ENCODE results near the gene FXYD6. TPM values are rescaled to one million over a fixed set of nuclear protein-coding genes. Genes with fewer than 3 reads are reported as not detected.
A peak's percentile ranks its signal among the peaks of the same experiment; 100 is the strongest.

Gene FXYD6
- total RNA-seq, 1 donor from 2014 or later = 57.1 TPM

DNA sequence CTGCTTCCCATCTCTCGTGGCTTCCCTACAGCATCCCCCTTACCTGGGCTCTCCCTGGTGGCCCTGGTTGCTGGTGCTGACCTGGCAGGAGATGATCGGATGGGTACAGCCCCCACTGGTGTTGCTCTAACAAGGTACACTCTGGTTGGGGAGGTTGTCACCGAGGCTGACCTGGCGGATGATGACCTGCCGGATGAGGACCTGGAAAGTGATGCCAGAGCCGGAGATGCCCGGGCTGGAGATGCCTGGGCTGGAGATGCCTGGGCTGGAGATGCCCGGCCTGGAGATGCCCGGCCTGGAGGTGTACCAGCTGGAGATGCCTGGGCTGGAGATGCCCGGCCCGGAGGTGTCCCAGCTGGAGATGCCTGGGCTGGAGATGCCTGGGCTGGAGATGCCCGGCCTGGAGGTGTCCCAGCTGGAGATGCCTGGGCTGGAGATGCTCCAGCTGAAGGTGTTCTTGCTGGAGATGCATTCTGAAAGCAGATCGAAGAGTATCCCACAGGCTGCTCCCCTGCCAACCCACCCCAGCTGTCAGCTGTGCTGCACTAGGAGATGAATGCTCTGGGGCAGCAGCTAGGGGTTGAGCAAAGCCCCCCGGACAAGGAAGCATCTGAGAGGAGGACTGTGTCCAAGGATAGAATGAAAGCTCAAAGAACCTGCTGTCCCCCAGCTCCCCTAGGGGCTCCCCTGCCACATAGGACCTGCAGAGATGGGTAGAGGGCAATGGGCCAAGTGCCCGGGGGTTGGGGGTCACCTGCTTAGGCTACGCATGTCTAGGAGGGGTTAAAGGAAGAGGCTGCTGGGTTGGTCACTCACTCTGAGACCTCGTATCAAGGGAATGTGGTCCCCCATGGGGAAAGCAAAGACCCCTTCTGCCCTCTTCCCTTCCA lies 42.2 kb upstream of the FXYD6 start:
- DNase-seq = peak; percentile 4
- peaks cover 8% of the 10 kb centered on the region for H3K27me3 Mint-ChIP-seq (ENCODE audit: unreplicated experiment)
- peaks cover 16% of the 10 kb centered on the region for H3K4me1 Mint-ChIP-seq (ENCODE audit: low read depth, unreplicated experiment)
- TF ChIP-seq, protein P1, sequence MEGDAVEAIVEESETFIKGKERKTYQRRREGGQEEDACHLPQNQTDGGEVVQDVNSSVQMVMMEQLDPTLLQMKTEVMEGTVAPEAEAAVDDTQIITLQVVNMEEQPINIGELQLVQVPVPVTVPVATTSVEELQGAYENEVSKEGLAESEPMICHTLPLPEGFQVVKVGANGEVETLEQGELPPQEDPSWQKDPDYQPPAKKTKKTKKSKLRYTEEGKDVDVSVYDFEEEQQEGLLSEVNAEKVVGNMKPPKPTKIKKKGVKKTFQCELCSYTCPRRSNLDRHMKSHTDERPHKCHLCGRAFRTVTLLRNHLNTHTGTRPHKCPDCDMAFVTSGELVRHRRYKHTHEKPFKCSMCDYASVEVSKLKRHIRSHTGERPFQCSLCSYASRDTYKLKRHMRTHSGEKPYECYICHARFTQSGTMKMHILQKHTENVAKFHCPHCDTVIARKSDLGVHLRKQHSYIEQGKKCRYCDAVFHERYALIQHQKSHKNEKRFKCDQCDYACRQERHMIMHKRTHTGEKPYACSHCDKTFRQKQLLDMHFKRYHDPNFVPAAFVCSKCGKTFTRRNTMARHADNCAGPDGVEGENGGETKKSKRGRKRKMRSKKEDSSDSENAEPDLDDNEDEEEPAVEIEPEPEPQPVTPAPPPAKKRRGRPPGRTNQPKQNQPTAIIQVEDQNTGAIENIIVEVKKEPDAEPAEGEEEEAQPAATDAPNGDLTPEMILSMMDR (IDR thresholded peaks at IDR 0.05; ENCODE audit: partially characterized antibody, unreplicated experiment) = no peak
- no peaks in the 10 kb centered on the region for H3K9me3 Mint-ChIP-seq (ENCODE audit: unreplicated experiment)
- H3K27ac Mint-ChIP-seq (ENCODE audit: unreplicated experiment) = no peak overlapping the region
- no peaks in the 10 kb centered on the region for H3K36me3 Mint-ChIP-seq (ENCODE audit: unreplicated experiment)
- no peak overlapping the region for H3K4me3 Mint-ChIP-seq (ENCODE audit: unreplicated experiment)

DNA sequence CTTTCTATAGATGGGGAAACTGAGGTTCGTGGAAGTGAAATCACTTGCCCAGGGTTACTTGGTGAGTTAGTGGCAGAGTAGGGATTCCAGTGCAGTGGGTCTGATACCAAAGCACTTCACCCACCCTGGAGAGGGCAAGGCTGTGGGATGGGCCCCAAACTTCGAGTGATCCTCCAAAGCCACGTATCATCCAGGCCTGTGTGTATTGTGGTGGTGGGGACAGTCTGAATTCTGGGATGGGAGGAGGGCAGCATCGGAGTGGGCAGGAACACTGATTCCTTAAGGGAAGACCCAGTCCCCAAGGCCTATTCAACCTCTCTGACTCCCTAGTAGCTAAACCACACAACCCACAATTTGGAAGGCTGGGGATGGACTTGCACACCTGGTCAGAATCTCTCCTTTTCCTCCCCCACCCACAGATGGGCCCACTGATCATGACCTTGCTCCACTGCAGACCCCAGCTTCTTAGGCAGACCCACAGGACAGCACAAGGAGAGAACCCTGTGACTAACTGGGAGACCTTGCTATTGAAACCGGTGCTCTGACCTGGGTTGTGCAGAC lies 41.2 kb upstream of the FXYD6 start:
- no peak for DNase-seq
- peaks cover 16% of the 10 kb centered on the region for H3K4me1 Mint-ChIP-seq (ENCODE audit: low read depth, unreplicated experiment)
- no peak overlapping the region for H3K27ac Mint-ChIP-seq (ENCODE audit: unreplicated experiment)
- H3K9me3 Mint-ChIP-seq (ENCODE audit: unreplicated experiment) = no peaks in the 10 kb centered on the region
- H3K4me3 Mint-ChIP-seq (ENCODE audit: unreplicated experiment) = no peak overlapping the region
- H3K27me3 Mint-ChIP-seq (ENCODE audit: unreplicated experiment) = peaks cover 8% of the 10 kb centered on the region
- TF ChIP-seq, protein P1 (IDR thresholded peaks at IDR 0.05; ENCODE audit: partially characterized antibody, unreplicated experiment) = no peak
- no peaks in the 10 kb centered on the region for H3K36me3 Mint-ChIP-seq (ENCODE audit: unreplicated experiment)

DNA sequence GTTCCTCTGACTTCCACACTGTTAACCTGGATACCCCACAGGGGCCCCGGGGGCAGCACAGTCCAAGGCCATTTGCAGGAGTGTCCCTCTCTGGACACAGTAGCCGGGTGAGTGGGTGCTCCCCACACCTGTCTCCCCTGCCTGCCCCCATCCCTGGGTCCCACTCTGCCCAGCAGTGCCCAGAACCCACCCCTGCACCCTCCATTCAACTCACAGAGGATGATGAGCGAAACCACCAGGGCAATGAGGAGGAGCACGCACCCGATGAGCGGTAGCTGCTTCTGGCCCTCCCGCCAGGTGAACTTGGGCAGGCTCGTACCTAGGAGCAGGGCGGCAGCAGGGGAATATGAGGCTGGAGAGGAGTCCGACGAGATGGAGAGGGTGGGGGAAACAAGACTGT lies 40.5 kb upstream of the FXYD6 start:
- H3K27ac Mint-ChIP-seq (ENCODE audit: unreplicated experiment) = no peak overlapping the region
- H3K9me3 Mint-ChIP-seq (ENCODE audit: unreplicated experiment) = no peaks in the 10 kb centered on the region
- TF ChIP-seq, protein P1 (IDR thresholded peaks at IDR 0.05; ENCODE audit: partially characterized antibody, unreplicated experiment) = no peak
- no peak overlapping the region for H3K4me3 Mint-ChIP-seq (ENCODE audit: unreplicated experiment)
- H3K36me3 Mint-ChIP-seq (ENCODE audit: unreplicated experiment) = no peaks in the 10 kb centered on the region
- H3K27me3 Mint-ChIP-seq (ENCODE audit: unreplicated experiment) = peaks cover 8% of the 10 kb centered on the region
- H3K4me1 Mint-ChIP-seq (ENCODE audit: low read depth, unreplicated experiment) = peaks cover 16% of the 10 kb centered on the region
- DNase-seq = no peak

DNA sequence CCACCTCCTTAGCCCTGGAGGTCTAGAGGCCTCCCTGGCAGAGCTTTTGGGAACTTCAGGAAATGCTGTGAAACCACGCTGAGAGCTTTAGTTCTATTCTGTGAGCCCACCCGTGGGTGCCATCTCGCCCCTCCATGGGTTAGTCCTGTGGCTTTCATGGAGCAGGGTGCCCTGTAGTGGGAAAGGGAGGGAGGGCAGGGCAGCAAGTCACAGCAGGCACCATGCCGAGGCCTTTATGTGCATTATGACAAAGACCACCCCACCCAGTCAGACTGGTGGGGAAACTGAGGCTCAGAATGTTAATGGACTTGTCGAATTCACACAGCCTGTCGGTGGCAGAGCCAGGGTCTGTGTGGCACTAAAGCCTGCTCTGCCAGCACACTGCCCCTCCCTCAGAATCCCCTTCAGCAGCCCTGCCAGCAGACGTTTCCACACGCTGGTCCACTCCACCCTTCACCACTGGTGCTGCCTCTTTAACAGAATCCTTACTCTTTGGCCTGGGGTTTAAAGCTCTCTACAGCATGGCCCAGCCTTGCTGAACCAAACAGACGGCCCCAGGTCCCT lies 39.3 kb upstream of the FXYD6 start:
- TF ChIP-seq, protein P1 (IDR thresholded peaks at IDR 0.05; ENCODE audit: partially characterized antibody, unreplicated experiment) = no peak
- DNase-seq = no peak
- H3K9me3 Mint-ChIP-seq (ENCODE audit: unreplicated experiment) = peaks cover 4% of the 10 kb centered on the region
- H3K4me1 Mint-ChIP-seq (ENCODE audit: low read depth, unreplicated experiment) = peaks cover 16% of the 10 kb centered on the region
- H3K27me3 Mint-ChIP-seq (ENCODE audit: unreplicated experiment) = peaks cover 6% of the 10 kb centered on the region
- no peaks in the 10 kb centered on the region for H3K36me3 Mint-ChIP-seq (ENCODE audit: unreplicated experiment)
- no peak overlapping the region for H3K27ac Mint-ChIP-seq (ENCODE audit: unreplicated experiment)
- no peak overlapping the region for H3K4me3 Mint-ChIP-seq (ENCODE audit: unreplicated experiment)

Measured in glutamatergic neuron (in vitro differentiated cells).